ENCODE measurements around the gene BNIP1.

DNA sequence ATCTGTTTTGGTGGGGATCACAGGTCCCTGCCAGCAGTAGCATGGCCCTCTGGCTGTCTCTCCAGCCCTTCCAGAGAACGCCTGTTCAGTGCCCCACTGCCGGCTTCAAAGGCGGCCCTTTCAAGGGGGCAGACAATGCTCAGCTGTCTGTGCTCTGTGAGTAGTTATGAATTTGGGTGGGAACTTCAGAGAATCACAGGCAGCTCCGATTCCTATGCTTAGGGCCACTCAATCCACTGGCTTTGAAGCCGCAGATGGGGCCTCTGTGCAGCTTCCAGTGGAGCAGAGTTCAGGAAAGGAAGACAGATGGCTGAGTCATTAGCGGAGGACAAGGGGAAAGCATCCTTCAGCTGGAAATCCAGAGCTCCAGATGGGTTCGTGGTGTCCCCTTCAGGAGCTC is 48.2 kb downstream of the BNIP1 start:
- TF ChIP-seq EZH2 (optimal IDR thresholded peaks at IDR 0.05; ENCODE audit: low read depth, low read length) (no peak), EZH2phosphoT487 (IDR thresholded peaks at IDR 0.05; ENCODE audit: low read length) (no peak)
- TF ChIP-seq, protein P1, sequence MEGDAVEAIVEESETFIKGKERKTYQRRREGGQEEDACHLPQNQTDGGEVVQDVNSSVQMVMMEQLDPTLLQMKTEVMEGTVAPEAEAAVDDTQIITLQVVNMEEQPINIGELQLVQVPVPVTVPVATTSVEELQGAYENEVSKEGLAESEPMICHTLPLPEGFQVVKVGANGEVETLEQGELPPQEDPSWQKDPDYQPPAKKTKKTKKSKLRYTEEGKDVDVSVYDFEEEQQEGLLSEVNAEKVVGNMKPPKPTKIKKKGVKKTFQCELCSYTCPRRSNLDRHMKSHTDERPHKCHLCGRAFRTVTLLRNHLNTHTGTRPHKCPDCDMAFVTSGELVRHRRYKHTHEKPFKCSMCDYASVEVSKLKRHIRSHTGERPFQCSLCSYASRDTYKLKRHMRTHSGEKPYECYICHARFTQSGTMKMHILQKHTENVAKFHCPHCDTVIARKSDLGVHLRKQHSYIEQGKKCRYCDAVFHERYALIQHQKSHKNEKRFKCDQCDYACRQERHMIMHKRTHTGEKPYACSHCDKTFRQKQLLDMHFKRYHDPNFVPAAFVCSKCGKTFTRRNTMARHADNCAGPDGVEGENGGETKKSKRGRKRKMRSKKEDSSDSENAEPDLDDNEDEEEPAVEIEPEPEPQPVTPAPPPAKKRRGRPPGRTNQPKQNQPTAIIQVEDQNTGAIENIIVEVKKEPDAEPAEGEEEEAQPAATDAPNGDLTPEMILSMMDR (IDR thresholded peaks at IDR 0.05; ENCODE audit: low read length), result no peak
